SW480 (cell line): ENCODE measurements around the gene ZNF718.
"Not testable (repeated sequence)": the region's sequence is repeated elsewhere in the genome, so short reads cannot be mapped to it uniquely, and the experiment has no call there.

Experiments
- DNase-seq: peaks from one replicate; pipeline ENCODE4 v3.0.0-alpha.2; 2016; ENCODE audit warnings: low spot score

ZNF718 gene

DNA sequence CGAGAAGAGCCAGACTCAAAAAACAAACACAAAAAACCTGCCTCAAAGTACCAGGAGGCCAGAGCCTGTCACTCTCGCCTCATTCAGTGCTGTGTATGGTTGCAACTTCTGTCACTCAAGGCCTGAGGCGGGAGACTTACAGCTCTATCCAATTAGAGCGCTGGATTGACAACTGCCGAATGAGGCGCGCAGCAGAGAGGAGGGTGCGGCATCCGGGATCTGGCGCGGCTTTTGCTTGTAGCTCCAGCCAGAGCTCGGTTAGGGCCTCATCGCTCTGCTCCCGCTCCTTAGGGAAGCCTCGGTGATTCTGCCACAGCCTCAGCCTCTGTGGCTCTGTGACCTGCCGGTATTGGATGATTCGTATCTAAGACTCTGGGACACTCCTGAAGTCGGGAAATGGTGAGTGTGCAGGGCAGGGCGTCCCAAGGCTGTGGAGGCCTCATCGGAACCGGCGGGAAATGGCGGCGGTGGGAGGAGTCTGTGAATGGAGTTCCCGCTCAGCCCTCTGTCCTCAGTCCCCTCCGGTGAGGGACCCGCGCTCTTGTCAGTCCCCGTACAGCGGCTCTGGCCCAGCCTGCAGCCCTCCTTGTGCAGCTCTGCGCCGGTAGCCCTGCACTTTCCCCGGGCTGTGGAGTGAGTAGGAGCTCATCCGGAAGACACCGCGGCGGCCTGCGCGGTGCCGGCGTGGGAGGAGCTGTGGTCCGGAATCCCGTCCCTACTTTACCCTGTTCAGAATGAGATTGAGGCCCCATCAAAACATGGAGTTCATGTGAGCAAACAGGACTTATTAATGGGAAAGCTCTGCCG, at the start of gene ZNF718:
TSS of gene ZNF718 (plus strand) at position 227 of the 807 bp plus-strand sequence. CDS start at position 397, 170 bp downstream.
- DNase-seq, result peak; percentile 92

DNA sequence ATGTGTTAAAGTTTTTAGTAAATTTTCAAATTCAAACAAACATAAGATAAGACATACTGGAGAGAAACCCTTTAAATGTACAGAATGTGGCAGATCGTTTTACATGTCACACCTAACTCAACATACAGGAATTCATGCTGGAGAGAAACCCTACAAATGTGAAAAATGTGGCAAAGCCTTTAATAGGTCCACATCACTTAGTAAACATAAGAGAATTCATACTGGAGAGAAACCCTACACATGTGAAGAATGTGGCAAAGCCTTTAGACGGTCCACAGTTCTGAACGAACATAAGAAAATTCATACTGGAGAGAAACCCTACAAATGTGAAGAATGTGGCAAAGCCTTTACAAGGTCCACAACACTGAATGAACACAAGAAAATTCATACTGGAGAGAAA, 38.4 kb upstream of the ZNF718 start:
- no peak for DNase-seq

DNA sequence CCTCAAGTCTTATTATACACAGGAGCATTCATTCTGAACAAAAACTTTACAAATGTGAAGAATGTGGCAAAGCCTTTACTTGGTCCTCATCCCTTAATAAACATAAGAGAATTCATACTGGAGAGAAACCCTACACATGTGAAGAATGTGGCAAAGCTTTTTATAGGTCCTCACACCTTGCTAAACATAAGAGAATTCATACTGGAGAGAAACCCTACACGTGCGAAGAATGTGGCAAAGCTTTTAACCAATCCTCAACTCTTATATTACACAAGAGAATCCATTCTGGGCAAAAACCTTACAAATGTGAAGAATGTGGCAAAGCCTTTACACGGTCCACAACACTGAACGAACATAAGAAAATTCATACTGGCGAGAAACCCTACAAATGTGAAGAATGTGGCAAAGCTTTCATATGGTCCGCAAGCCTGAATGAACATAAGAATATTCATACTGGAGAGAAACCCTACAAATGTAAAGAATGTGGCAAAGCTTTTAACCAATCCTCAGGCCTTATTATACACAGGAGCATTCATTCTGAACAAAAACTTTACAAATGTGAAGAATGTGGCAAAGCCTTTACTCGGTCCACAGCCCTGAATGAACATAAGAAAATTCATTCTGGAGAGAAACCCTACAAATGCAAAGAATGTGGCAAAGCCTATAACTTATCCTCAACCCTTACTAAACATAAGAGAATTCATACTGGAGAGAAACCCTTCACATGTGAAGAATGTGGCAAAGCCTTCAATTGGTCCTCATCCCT, 37.6 kb upstream of the ZNF718 start:
- DNase-seq, result not testable (repeated sequence)

DNA sequence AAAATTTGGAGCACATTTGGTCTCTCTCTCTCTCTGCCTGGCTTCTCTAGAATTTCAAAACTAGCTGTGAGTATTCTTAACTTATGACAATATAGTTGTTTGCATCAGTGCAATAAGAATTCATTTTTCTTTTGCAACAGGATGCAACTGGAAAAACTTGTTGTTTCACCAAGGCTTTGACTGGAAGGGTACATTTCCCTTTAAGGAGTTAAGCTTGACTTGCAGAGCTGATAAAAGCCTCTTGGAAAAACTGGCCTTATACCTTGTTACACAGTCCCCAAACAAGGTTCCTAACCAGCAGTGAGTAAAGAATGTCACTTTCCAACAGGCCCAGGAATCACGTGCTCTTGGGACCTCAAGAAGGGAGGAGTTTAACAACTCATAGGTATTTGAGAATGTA, 25.9 kb upstream of the ZNF718 start:
- no peak for DNase-seq

DNA sequence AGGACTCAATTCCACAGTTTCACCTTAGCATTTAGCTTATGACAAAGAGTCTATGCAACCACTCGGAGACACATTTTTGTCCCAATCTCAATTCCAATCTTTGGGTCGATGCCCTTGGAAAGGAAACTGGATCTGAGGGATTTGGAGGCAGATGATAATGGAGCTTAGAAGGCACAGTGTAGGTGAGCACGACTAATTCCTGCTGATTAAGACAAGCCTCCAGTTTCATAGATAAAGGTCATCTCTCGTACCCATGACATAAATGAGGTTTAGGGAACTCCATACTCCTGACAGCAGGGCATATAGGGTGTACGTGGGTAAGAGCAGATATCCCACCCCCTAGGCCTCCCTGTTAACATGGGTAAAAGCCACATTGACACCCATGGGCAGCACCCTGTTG, 24.4 kb upstream of the ZNF718 start:
- DNase-seq, result no peak

DNA sequence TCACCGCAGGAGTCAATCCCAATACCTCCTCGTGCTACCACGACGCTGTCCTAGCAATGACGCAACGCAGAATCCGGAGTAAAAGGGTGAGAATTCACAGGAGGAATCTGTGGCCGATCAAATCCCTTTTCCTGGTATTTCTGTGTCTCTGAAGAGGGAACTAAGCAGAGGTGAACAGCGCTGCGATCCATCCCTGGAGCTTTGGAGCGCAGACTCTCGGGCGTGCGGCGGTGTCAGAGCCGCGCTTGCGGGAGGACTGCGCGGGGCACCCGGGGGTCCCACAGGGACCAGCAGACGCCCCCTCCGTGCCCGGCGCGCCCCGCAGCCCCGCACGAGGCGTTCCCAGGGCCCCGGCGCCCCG, 17.2 kb upstream of the ZNF718 start:
- DNase-seq, result no peak

DNA sequence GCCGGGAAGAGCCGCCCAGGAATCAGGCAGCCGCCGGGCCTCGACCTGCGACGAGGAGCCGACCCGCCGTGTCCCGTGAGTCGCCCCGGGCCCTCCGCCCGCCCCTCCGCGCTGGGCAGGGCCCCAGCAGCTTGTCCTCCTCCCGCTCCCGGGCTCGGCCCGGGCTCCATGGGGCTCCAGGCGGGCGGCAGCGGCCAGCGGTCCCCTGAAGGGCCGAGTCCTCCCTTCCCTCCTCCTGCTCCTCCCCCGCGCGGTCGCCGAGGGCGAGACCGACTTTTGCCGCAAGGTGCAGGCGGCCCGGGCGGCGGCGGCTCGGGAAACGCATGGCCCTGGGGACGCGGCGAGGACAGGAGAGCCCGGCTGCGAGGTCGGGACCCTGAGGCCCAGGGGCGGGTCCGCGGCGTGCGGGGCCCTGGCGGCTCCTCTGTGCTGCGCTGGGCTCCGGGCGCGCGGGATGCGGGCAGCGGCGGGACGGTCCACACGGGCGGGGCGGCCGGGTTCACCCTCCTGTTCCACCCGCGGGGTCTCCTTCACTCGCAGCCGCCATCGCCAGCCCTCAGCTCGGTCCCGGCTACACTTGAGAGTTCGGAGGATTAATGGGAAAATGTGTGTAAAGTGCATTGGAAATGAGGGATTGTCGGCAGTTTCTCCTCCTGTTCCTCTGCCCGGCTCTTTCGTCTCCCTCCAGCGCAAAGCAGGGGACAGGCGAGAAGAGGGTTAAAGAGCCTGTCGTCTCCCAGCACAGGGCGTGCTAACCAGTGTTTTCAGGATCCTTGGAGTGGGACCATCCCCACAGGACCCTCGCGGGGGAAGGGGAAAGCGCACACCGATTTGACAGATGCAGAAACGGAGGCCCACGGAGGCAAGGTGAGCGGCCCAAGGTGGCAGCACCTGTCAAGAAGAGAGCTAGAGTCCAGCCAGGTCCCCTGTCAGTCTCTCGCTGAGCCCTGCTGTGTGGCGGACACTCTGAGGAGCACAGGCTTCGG, 16.6 kb upstream of the ZNF718 start:
- no peak for DNase-seq

DNA sequence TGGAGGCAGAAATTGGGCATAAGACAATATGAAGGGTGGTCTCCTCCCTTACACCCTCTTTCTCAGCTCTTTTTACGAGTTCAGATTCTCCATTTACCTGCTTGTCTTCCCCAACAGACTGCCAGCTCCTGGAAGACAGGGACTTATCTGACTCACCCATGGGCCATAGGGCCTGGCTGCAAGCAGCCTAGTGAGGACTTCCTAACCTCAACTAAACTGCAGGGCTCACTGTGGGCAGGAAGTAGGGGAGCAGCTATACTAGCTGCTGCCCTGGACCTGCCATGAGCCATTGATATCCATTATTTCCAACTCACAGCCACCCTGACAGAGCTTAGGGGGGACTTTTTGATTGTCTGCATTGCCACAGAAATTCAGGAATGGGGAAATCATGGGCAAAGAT, 11.5 kb upstream of the ZNF718 start:
- DNase-seq, result no peak

DNA sequence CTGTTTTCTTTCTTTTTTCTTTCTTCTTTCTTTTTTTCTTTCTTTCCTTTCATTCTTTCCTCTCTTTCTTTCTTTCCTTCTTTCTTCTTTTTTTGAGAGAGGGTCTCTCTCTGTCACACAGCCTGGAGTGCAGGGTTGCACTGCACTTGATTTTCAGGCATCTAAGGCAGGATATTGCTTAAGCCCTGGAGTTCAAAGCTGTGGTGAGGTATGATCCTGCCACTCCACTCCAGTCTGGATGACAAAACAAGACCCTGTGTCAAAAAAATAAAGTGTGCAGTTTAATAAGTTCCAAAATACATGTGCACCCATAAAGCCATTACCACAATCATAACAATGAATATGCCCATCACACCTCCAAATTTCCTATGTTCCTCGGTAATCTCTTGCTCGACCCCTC, 10.6 kb upstream of the ZNF718 start:
- DNase-seq, result no peak

DNA sequence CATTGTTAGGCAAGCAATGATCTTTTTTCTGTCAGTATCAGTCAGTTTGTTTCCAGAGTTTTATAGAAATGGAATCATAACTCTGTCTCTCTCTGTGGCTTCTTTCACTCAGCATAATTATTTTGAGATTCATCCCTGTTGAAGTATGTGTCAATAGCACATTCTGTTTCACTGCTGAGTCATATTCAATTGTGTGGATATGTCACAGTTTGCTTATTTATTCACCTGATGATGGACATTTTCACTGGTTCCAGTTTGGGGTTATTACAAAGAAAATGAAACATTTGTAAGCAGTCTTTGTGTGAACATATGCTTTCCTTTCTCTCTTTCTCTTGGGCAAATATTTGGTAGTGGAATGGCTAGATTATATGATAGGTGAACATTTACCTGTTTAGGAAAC, 10.2 kb upstream of the ZNF718 start:
- no peak for DNase-seq

DNA sequence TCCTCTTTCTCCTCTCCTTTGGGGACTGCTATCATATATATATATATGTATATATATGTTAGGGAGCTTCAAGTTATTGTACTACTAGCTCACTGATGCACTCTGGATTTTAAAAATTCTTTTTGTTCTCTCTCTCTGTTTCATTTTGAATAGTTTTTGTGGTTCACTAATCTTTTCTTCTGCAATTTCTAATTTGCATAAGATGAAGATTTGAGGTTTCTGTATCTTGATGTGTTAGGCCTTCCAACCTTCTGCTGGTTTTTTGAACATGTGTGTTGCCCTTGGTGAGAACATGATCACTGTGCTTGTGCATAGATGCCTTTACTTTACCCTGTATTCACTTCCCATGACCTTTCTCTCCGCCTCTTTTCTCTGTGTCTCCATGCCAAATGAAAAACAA, 7.8 kb upstream of the ZNF718 start:
- no peak for DNase-seq

DNA sequence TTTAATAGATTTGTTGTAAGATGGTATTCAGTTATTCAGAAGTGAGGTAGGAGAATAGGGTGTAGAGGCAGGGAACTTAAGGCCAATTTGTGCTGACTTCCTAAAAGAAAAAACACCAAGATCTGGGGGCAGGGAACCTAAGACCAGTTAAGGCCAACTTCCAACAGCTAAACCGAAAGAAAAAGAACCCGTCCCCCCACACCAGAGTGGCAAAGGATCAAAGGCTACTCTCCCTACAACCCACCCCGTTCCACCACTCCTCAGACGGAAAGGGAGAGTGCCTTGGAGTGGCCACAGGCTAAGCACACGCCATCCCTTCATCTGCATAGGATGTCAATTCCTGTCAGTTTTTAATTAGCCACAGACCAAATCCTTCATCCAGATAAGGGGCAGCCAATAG, 3.7 kb upstream of the ZNF718 start:
- no peak for DNase-seq

DNA sequence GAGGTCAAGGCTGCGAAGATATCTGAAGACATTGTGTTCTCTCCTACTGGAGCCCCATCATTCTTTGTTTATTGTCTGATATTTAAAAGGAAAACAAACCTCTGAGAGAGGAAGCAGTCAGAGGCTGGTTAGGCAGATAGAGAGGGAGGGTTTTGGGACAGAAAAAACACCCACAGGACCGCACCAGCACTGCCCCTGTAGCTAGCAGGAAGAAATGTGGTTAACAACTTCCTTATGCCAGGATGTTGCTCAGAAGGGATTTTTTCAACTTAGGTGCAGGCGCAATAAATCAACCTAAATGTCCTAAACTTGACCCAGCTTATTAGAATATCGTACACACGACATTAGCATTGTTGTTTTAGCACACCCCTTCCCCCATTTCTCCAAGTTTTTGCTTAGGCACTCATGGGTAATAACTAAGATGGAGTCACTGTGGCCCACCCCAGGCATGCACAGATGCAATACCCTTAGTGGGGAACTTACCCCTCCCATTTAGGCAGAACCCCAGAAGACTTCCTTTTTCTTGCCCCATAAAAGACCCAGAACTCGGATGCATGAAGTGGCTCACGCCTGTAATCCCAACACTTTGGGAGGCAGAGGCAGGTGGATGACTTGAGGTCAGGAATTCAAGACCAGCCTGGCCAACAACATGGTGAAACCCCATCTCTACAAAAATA, 2.8 kb upstream of the ZNF718 start:
- no peak for DNase-seq

DNA sequence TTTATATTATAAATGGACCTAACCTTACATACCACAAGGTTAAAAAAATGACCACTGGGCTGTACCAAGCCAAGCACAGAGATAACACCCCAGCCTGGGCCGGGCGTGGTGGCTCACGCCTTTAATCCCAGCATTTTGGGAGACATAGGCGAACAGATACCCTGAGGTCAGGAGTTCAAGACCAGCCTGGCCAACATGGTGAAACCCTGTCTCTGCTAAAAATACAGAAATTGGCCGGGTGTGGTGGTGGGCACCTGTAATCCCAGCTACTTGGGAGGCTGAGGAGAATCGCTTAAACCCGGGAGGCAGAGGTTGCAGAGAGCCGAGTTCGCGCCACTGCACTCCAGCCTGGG, 403 bp upstream of the ZNF718 start:
- DNase-seq, result not testable (repeated sequence)

DNA sequence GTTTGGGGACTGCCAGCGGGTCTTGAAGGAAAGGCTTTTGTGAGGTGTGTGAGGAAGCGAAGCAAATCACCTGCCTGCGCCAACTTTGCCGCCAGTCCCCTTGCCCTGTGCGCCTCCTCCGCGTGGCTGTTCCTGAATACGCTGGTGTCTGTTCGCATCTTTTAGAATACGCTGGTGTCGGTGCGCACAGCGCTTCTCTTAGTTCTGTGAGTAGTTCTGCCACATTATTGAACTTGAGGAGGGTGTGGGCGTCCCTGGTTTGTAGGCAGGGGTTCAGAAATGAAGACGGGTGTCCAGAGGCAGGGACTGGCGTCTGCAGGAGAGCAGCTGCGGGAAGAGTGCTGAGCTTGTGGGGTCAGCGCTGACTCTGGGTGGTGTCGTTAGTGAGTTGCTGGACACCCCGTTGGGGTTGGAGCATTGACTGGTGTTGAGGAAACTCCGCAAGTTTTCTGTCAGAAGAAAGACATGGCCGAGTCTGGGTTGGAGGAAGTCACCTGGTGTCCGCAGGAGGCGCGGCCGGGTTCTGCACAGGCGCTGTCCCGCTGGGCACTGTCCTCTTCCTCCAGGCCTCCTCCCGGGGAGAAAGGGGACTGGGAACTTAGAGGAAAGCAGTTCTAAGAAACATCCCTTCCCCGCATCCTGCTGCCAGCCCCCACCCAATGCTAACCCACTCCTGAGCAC, 930 bp downstream of the ZNF718 start:
- peak; percentile 12 for DNase-seq

DNA sequence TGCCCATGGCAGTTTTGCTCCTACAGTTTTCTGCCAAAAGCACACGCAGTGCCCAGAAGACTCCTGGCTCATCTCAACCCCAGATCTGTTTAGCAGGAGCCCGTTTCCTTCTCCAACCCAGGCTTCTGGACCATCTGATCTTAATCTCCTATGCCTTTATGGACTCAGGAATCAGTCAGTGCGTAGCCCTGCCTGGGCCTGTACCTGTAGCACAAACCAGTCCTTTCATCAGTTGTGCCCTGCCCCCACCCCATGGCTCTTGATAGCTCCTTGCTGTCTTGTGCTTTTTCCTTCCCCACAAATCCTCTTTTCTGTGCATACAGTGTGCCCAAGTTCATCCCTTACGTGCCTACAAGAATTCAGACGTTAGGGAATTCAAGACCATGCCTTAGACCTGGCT, 1.5 kb downstream of the ZNF718 start:
- DNase-seq, result no peak

DNA sequence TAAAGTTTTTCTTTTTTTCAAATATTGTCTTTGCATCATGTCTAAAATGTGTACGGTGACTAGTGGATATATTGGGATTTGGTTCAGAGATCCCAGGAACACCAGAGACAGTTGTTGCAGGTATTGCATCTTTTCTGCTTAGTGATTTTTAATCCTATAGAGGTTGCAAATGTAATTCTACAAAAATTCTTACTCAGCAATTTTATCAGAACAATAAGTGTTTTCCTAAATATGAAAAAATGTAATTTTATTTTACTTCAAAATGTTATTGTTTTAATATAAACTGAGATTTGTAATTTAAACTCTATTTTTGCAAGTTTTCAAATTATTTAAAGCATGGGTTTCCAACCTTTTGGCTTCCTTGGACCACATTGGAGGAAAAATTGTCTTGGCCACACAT, 8.2 kb downstream of the ZNF718 start:
- DNase-seq, result no peak

DNA sequence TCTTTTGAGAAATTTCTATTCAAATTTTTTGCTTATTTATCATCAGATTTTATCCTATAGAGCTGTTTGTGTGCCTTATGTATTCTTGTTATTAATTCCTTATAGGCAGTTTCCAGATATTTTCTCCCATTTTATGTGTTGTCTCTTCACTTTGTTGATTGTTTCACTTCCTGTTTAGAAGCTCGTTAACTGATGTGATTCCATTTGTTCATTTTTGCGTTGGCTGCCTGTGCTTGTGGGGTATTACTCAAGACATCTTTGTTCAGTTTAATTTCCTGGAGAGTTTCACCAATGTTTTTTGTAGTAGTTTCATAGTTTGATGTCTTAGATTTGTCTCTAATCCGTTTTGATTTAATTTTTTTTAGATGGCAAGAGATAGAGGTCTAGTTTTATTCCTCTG, 14.6 kb downstream of the ZNF718 start:
- DNase-seq, result no peak

DNA sequence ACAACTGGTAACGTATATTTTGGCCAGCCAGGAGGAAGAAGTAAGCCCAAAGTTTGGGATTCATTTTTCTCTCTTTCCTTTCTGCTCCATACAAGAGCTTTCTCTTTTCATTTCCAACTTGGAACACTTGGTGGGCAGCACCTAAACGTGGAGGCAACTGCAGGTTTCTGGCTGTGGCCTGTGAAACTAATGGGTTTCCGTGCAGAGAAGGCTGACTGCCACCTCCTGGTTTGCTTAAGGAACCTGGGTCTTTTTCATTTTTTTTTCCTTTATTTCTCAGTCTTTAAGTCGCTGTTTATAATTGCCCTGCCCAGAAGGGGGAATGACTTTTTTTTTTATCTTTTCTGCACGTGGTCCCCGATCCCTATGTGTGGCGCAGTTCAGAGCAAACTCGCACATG, 15.4 kb downstream of the ZNF718 start:
- DNase-seq, result no peak

DNA sequence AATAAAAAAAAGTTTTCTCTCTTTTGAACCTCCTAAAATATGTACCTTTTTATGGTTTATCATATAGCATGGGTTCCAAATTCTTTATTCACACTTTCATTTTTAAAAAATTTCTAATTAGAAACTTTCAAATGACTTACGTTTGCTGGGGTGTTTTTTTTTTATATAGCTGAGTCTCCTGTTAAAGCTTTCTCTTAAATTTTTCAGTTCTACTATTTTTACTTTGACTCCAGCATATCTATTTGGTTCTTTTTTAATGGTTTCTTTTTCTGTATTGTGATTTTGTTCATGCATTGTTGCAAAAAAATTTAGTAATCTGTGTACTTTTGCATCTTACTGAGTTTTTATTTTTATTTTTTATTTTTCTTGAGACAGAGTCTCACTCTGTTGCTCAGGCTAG, 22.3 kb downstream of the ZNF718 start:
- DNase-seq, result no peak

DNA sequence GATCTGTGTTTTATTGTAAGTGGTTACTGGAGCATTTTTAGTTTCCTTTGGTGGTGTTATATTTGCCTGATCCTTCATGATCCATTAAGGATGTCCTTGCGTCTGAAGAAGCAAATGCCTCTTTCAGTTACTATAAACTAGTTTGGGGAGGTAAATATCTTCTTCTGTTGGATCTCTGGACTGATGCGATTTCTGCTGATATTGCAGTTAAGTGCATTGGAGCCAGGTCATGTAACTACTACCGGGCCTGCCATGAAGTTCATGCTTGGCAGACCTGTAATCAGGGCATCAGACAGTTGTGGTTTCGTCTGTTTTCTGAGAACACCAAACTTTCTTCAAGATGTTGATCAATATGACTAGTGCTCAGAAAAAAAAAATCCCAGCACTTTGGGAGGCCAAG, 22.9 kb downstream of the ZNF718 start:
- DNase-seq, result no peak
